HepG2 (cell line): ENCODE results near the gene KANSL1. TPM values are rescaled to one million over a fixed set of nuclear protein-coding genes. Genes with fewer than 3 reads are reported as not detected.
A peak's percentile ranks its signal among the peaks of the same experiment; 100 is the strongest.

Experiments
- ATAC-seq: fragments of 200-7000 bp; cut with Tn5 transposase; 3 replicates; pipeline ENCODE4 v1.9.1; 2020; ENCODE audit warnings: mild to moderate bottlenecking, moderate library complexity
- BruUV-seq: library from RNA; stranded (reverse); fragments of 400-500 nt; replicated peaks from 2 replicates; lab custom pipeline; 2021; lab: Mats Ljungman, UMichigan
- CTCF ChIA-PET: fragments of 300-600 bp; formaldehyde crosslinking; extraction: SDS; loops from one replicate; lab custom pipeline; 2021; ENCODE audit warnings: low total read pairs, inconsistent platforms, low intra/inter-chr PET ratio; lab: Yijun Ruan, JAX
- POLR2A ChIA-PET: fragments of 350-600 bp; sonication (Branson Sonifier 250); formaldehyde crosslinking; loops from one replicate; lab custom pipeline; 2020; ENCODE audit warnings: antibody characterized with exemption, inconsistent platforms; lab: Yijun Ruan, JAX
- DNase-seq: peaks from one replicate; pipeline ENCODE4 v3.0.0-alpha.2; 2015; ENCODE audit warnings: low spot score
- FAIRE-seq: peaks from 3 replicates; lab custom pipeline; 2011; peaks lifted over from hg19 to GRCh38; lab: Jason Lieb, UNC
- H2AFZ ChIP-seq: one replicate; pipeline ENCODE4 v1.6.1; 2011; ENCODE audit warnings: low read length, inconsistent platforms
- H3K27ac ChIP-seq: fragments of 300-600 bp; 3 replicates; pipeline ENCODE4 v1.8.0; 2011; ENCODE audit warnings: mixed run types, mild to moderate bottlenecking, mixed read lengths, low read length, inconsistent platforms; ENCODE audit not compliant: insufficient read depth; ENCODE audit errors: extremely low read length
- H3K27me3 ChIP-seq, 2 experiments: fragments of 200-600 bp in 1 of 2; 2 replicates in 1 of 2; 3 replicates in 1 of 2; pipeline versions ENCODE4 v1.6.0 to v1.8.0; 2011; ENCODE audit warnings: low read length in 2 of 2, mild to moderate bottlenecking in 2 of 2, moderate library complexity in 2 of 2, inconsistent platforms in 1 of 2; ENCODE audit not compliant: insufficient read depth in 2 of 2, control insufficient read depth in 1 of 2
- H3K36me3 ChIP-seq, 2 experiments: fragments of 200-600 bp in 1 of 2; replicated peaks in 1 of 2; 2 replicates in 1 of 2; 3 replicates in 1 of 2; pipeline versions ENCODE4 v1.5.1 to v1.8.0; 2011; ENCODE audit warnings: low read length in 2 of 2, inconsistent platforms in 1 of 2; ENCODE audit not compliant: insufficient read depth in 2 of 2, control insufficient read depth in 1 of 2
- H3K4me1 ChIP-seq: 2 replicates; pipeline ENCODE4 v1.5.1; 2012; ENCODE audit warnings: low read length, inconsistent platforms; ENCODE audit not compliant: insufficient read depth
- H3K4me2 ChIP-seq: 2 replicates; pipeline ENCODE4 v1.6.0; 2011; ENCODE audit warnings: low read depth, low read length, inconsistent platforms
- H3K4me3 ChIP-seq, 3 experiments: fragments of 200-600 bp in 1 of 3; sonication (generic), shearing (Covaris generic) in 1 of 3; replicated peaks in 1 of 3; 2 replicates each; pipeline ENCODE4 v1.5.1; 2011 to 2016; ENCODE audit warnings: low read length in 3 of 3, inconsistent platforms in 2 of 3, low read depth in 2 of 3, mild to moderate bottlenecking in 2 of 3, control low read depth in 1 of 3, mixed read lengths in 1 of 3; ENCODE audit not compliant: insufficient read depth in 1 of 3
- H3K79me2 ChIP-seq: one replicate; pipeline ENCODE4 v1.6.1; 2011; ENCODE audit warnings: low read length, inconsistent platforms; ENCODE audit not compliant: insufficient read depth
- H3K9ac ChIP-seq: 2 replicates; pipeline ENCODE4 v1.6.0; 2011; ENCODE audit warnings: mild to moderate bottlenecking, low read depth, low read length, inconsistent platforms; ENCODE audit not compliant: insufficient read depth
- H3K9me3 ChIP-seq: 2 replicates; pipeline ENCODE4 v1.5.1; 2012; ENCODE audit warnings: mild to moderate bottlenecking, low read length
- H4K20me1 ChIP-seq: 2 replicates; pipeline ENCODE4 v1.6.0; 2011; ENCODE audit warnings: inconsistent platforms, mild to moderate bottlenecking, low read length, moderate library complexity; ENCODE audit not compliant: insufficient read depth
- BCL6 ChIP-seq: IDR thresholded peaks from 2 replicates; pipeline ENCODE4 v1.6.1; 2016; ENCODE audit warnings: missing genetic modification reagents, missing compliant biosample characterization
- FOXA1 ChIP-seq, 2 experiments: fragments of 450-650 bp in 1 of 2; sonication (generic) in 1 of 2; formaldehyde crosslinking in 1 of 2; IDR thresholded peaks; 2 replicates each; pipeline versions ENCODE4 v1.4.0 to v1.6.1; 2016 to 2020; ENCODE audit warnings: missing genetic modification reagents in 1 of 2
- HES4 ChIP-seq: sonication (generic); formaldehyde crosslinking; IDR thresholded peaks from 2 replicates; pipeline ENCODE4 v1.9.0; 2021; ENCODE audit warnings: mild to moderate bottlenecking, missing genetic modification reagents, borderline replicate concordance
- KDM3A ChIP-seq: IDR thresholded peaks from 2 replicates; pipeline ENCODE4 v1.6.1; 2018; ENCODE audit warnings: low read depth, missing compliant biosample characterization
- KDM5B ChIP-seq: sonication (generic); formaldehyde crosslinking; IDR thresholded peaks from 2 replicates; pipeline ENCODE4 v1.4.0; 2020; ENCODE audit warnings: missing genetic modification reagents, mild to moderate bottlenecking, borderline replicate concordance
- RBM22 ChIP-seq: fragments of 200-400 bp; formaldehyde crosslinking; optimal IDR thresholded peaks from 2 replicates; pipeline ENCODE3; 2017; ENCODE audit warnings: mild to moderate bottlenecking, low read length, moderate library complexity
- RBM39 ChIP-seq: fragments of 200-400 bp; formaldehyde crosslinking; IDR thresholded peaks from one replicate; pipeline ENCODE4 v1.6.1; 2018; ENCODE audit warnings: antibody characterized with exemption, mild to moderate bottlenecking, low read depth, low read length; ENCODE audit not compliant: poor library complexity, severe bottlenecking
- RFX1 ChIP-seq: fragments of 450-650 bp; IDR thresholded peaks from 2 replicates; pipeline ENCODE4 v1.6.1; 2017
- TSC22D2 ChIP-seq: sonication (generic); formaldehyde crosslinking; IDR thresholded peaks from 2 replicates; pipeline ENCODE4 v1.5.1; 2020; ENCODE audit warnings: missing genetic modification reagents, mild to moderate bottlenecking, borderline replicate concordance
- ZBTB42 ChIP-seq: sonication (generic); formaldehyde crosslinking; IDR thresholded peaks from 2 replicates; pipeline ENCODE4 v1.5.0; 2020; ENCODE audit warnings: mild to moderate bottlenecking, missing genetic modification reagents
- ZNF670 ChIP-seq: sonication (generic); formaldehyde crosslinking; IDR thresholded peaks from 2 replicates; pipeline ENCODE4 v1.8.0; 2022; ENCODE audit warnings: mild to moderate bottlenecking, missing genetic modification reagents, borderline replicate concordance
- ZNF720 ChIP-seq: sonication (generic); formaldehyde crosslinking; IDR thresholded peaks from 2 replicates; pipeline ENCODE4 v1.4.0; 2020; ENCODE audit warnings: missing genetic modification reagents
- ZSCAN20 ChIP-seq: sonication (generic); formaldehyde crosslinking; IDR thresholded peaks from 2 replicates; pipeline ENCODE4 v1.4.0; 2020; ENCODE audit warnings: missing genetic modification reagents, mild to moderate bottlenecking, borderline replicate concordance
- WGBS: methylation state at CpG from one replicate; pipeline ENCODE4 v1.1.6; 2017; ENCODE audit warnings: low lambda C conversion rate; 5-methylcytosine and 5-hydroxymethylcytosine counted together
- in situ Hi-C: cut with HindIII; loops from 2 replicates; pipeline ENCODE4 v1.10.0; 2017; ENCODE audit warnings: low pct_unique_long_range_greater_than_20kb; ENCODE audit not compliant: extremely low pct_ligation_motif_present
- intact Hi-C: fragments of 100-400 bp; cut with micrococcal nuclease; formaldehyde crosslinking; loops from one replicate; pipeline ENCODE4 v1.10.0; 2022; ENCODE audit not compliant: unreplicated experiment
- polyA plus RNA-seq, 8 experiments: library from polyadenylated mRNA; depleted of rRNA in 3 of 8; stranded (reverse) in 7 of 8; unstranded in 1 of 8; fragments of >200 nt; fragmentation: Illumina TruSeq in 4 of 8; extraction: Trizol in 4 of 8; gene quantifications; 2 replicates each; pipeline versions ENCODE4 v1.2.1 to v1.2.3, GENCODE V29; 2011 to 2016; ENCODE audit warnings: low read depth in 4 of 8, missing spikeins in 1 of 8, mixed read lengths in 1 of 8; ENCODE audit not compliant: insufficient read depth in 1 of 8
- total RNA-seq, 5 experiments: library from RNA; depleted of rRNA; stranded (reverse); fragments of >200 nt; fragmentation: Illumina TruSeq; extraction: Trizol; gene quantifications; 2 replicates each; pipeline ENCODE4 v1.2.3, GENCODE V29; 2016; ENCODE audit warnings: low read depth in 1 of 5
- TF ChIP-seq, protein P1 (sequence below): sonication (generic); formaldehyde crosslinking; IDR thresholded peaks from 2 replicates; pipeline ENCODE4 v1.8.0; 2022; ENCODE audit warnings: mild to moderate bottlenecking, missing genetic modification reagents
- TF ChIP-seq, protein P2 (sequence below): IDR thresholded peaks from 2 replicates; pipeline ENCODE4 v1.6.1; 2012; ENCODE audit warnings: inconsistent platforms

Gene KANSL1
- total and polyA plus RNA-seq, 2 of the 13 experiments (the other 11 are each of a cell fraction or from before 2014, with no cell fraction given), result 24.0 to 59.6 TPM

DNA sequence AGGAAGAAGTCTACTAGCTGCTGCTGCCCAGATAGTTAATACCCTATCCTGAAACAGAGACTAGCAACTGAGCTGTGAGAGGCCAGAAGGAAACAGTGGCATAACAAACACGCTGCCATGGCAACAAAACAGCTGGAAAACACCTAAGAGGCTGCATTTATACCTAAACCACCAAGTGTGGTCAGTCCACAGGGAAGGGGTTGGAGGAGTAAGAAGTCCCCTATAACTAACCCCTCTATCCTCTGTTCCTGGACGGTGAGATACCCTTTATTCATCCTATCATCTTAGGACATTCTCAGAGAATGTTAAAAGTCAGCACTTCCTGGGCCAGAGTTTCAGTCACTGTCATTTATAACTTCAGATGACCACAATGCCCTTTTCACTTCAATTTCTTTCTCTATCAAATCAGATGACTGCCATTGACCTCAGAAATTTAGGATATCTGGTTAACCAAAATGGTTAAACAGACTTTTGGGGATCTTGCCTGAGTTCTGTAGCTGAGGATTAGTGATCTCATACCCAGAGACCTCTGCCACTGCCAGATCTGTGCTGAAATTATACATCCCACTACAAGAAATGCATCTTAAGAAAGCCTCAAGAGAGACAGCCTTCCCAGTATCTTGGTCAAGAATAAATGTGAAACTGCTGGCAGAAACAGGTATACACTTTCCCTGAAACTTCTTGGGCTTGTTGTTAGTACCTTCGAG lies 158.0 kb downstream of the KANSL1 start:
- no peaks in the 10 kb centered on the region for H3K27me3 ChIP-seq
- FAIRE-seq (no peak), DNase-seq (no peak), ATAC-seq (no peak)
- TF ChIP-seq RBM39, result no peak
- peak; percentile 38; the same call in 1 of the 2 replicates for TF ChIP-seq RFX1
- no peak for TF ChIP-seq HES4 (CRISPR knock-in tag)
- TF ChIP-seq KDM3A (CRISPR knock-in tag), result no peak
- TF ChIP-seq, protein P1, sequence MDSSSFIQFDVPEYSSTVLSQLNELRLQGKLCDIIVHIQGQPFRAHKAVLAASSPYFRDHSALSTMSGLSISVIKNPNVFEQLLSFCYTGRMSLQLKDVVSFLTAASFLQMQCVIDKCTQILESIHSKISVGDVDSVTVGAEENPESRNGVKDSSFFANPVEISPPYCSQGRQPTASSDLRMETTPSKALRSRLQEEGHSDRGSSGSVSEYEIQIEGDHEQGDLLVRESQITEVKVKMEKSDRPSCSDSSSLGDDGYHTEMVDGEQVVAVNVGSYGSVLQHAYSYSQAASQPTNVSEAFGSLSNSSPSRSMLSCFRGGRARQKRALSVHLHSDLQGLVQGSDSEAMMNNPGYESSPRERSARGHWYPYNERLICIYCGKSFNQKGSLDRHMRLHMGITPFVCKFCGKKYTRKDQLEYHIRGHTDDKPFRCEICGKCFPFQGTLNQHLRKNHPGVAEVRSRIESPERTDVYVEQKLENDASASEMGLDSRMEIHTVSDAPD (CRISPR knock-in tag), result no peak
- peak; percentile 39 for TF ChIP-seq RBM22
- no peak for TF ChIP-seq KDM5B (CRISPR knock-in tag)
- TF ChIP-seq, protein P2, sequence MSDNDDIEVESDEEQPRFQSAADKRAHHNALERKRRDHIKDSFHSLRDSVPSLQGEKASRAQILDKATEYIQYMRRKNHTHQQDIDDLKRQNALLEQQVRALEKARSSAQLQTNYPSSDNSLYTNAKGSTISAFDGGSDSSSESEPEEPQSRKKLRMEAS, result no peak
- TF ChIP-seq BCL6 (CRISPR knock-in tag), result no peak
- no peak for TF ChIP-seq ZBTB42 (CRISPR knock-in tag)
- no peak for TF ChIP-seq ZNF720
- TF ChIP-seq ZNF670 (CRISPR knock-in tag), result no peak
- TF ChIP-seq ZSCAN20 (CRISPR knock-in tag), result no peak
- TF ChIP-seq FOXA1 (IDR thresholded peaks at IDR 0.05), result no peak
- TF ChIP-seq FOXA1 (CRISPR knock-in tag; IDR thresholded peaks at IDR 0.05), result no peak
- no peak for TF ChIP-seq TSC22D2 (CRISPR knock-in tag)
- no peak overlapping the region for H3K27ac ChIP-seq
- H3K9me3 ChIP-seq, result no peaks in the 10 kb centered on the region
- 100% methylated on average over 3 of the region's 3 CpGs for WGBS
- intact Hi-C loops (no loop called here), in situ Hi-C loops (no loop called here)
- no peaks in the 10 kb centered on the region for H3K4me1 ChIP-seq
- ChIA-PET POLR2A (no interaction called here), CTCF (no interaction called here)
- peaks cover 69 to 99% of the 10 kb centered on the region in 2 experiments for H3K36me3 ChIP-seq
- no TSS peak for BruUV-seq
- no peak overlapping the region for H3K4me3 ChIP-seq
- H3K4me2 ChIP-seq, result no peak overlapping the region
- no peak overlapping the region for H2AFZ ChIP-seq
- H3K9ac ChIP-seq, result no peak overlapping the region
- no peaks in the 10 kb centered on the region for H4K20me1 ChIP-seq
- no peaks in the 10 kb centered on the region for H3K79me2 ChIP-seq
